ENCODE results near the gene SGIP1. TPM values are rescaled to one million over a fixed set of nuclear protein-coding genes. Genes with fewer than 3 reads are reported as not detected.

The SGIP1 gene
- total RNA-seq, 1 donor from 2014 or later: 5.3 TPM

- Mint-ChIP-seq H3K4me1 (no peaks in the 10 kb centered on the region), H3K36me3 (ENCODE audit: low read depth) (no peaks in the 10 kb centered on the region)
- no peak for DNase-seq (ENCODE audit: low read depth, low spot score)
Observed at GRCh38 chr1:66770694-66771093, 236.7 kb downstream of the SGIP1 start.

GRCh38 chr1:66773227-66773626 lies 239.3 kb downstream of the SGIP1 start:
- Mint-ChIP-seq H3K36me3 (ENCODE audit: low read depth) (no peaks in the 10 kb centered on the region), H3K4me1 (no peaks in the 10 kb centered on the region), H3K27ac (ENCODE audit: unreplicated experiment) (no peak overlapping the region), H3K9me3 (no peaks in the 10 kb centered on the region), H3K4me3 (no peak overlapping the region), H3K27me3 (ENCODE audit: low read depth) (no peaks in the 10 kb centered on the region)
- TF ChIP-seq CTCF (conservative IDR thresholded peaks at IDR 0.05): no peak
- no peak for DNase-seq (ENCODE audit: low read depth, low spot score)

More at GRCh38 chr1:66770694-66771093, 236.7 kb downstream of the SGIP1 start:
- Mint-ChIP-seq H3K27ac (ENCODE audit: unreplicated experiment) (no peak overlapping the region), H3K4me3 (no peak overlapping the region), H3K9me3 (no peaks in the 10 kb centered on the region), H3K27me3 (ENCODE audit: low read depth) (no peaks in the 10 kb centered on the region)
- TF ChIP-seq CTCF (conservative IDR thresholded peaks at IDR 0.05): no peak

DNA sequence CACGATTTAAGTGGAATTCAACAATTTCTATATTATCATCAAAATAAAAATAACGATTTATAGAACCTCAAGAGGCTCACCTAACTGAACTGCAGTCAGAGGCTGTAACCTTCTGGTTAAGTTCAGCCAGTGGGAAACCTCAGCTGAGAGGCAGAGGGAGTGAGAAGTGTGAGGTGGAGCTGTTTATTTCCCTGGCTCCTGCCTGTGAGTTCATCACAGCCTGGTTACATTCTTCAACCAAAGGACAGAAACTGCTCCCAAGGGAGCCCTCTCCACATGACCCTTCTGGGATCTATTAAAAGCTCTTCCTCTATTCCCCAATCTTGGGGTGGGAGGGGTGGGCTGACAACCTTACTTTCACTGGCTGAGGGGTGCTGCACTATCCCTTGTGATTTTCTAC lies 240.5 kb downstream of the SGIP1 start:
- DNase-seq (ENCODE audit: low read depth, low spot score): no peak
- no peak overlapping the region for H3K4me3 Mint-ChIP-seq
- no peaks in the 10 kb centered on the region for H3K36me3 Mint-ChIP-seq (ENCODE audit: low read depth)
- no peak for TF ChIP-seq CTCF (conservative IDR thresholded peaks at IDR 0.05)
- H3K27ac Mint-ChIP-seq (ENCODE audit: unreplicated experiment): no peak overlapping the region
- no peaks in the 10 kb centered on the region for H3K4me1 Mint-ChIP-seq
- no peaks in the 10 kb centered on the region for H3K9me3 Mint-ChIP-seq
- no peaks in the 10 kb centered on the region for H3K27me3 Mint-ChIP-seq (ENCODE audit: low read depth)

- TF ChIP-seq CTCF (conservative IDR thresholded peaks at IDR 0.05): no peak
- Mint-ChIP-seq H3K4me1 (no peaks in the 10 kb centered on the region), H3K4me3 (no peak overlapping the region), H3K27ac (ENCODE audit: unreplicated experiment) (no peak overlapping the region), H3K36me3 (ENCODE audit: low read depth) (peaks cover 4% of the 10 kb centered on the region), H3K27me3 (ENCODE audit: low read depth) (no peaks in the 10 kb centered on the region), H3K9me3 (peaks cover 4% of the 10 kb centered on the region)
- DNase-seq (ENCODE audit: low read depth, low spot score): no peak
Observed at GRCh38 chr1:66775646-66776045, 241.7 kb downstream of the SGIP1 start.

DNA sequence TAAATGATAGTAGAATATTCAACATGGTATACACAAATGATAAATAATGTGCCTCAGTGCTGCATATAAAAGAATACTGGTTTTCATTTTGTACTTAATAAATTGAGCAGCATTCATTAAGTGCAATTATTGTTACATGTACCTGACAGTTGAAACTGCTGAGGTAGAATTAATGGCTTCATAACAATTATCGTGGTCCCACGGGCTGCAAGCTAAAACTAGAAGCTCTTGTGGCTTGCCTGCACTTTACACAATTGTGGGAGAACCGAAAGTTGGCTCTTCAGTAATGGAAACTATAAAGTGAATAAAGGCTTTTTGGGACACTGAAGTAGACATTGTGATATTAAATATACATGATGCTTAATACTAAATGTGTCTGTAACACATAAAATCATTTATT lies 243.9 kb downstream of the SGIP1 start:
- no peak for TF ChIP-seq CTCF (conservative IDR thresholded peaks at IDR 0.05)
- no peaks in the 10 kb centered on the region for H3K27me3 Mint-ChIP-seq (ENCODE audit: low read depth)
- DNase-seq (ENCODE audit: low read depth, low spot score): no peak
- H3K27ac Mint-ChIP-seq (ENCODE audit: unreplicated experiment): no peak overlapping the region
- no peaks in the 10 kb centered on the region for H3K4me1 Mint-ChIP-seq
- peaks cover 4% of the 10 kb centered on the region for H3K9me3 Mint-ChIP-seq
- H3K4me3 Mint-ChIP-seq: no peak overlapping the region
- peaks cover 4% of the 10 kb centered on the region for H3K36me3 Mint-ChIP-seq (ENCODE audit: low read depth)

DNA sequence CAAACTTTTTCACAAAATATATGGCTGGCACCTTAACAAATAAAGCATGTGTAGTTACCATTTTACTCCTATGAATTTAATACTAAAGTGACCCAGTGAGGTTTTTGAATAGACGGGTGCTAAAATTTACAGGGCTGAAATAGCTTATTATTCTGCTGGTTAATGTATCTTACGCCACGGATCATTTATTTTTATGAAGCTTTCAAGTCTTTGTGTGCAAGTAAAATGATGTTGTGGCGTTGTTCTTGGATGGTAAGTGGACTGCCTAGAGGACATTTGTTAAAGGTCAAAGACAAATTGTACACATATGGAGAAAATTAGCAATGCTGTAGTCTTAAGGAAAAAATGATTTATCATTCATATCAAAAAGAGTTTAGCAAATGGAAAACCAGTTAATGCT lies 244.3 kb downstream of the SGIP1 start:
- H3K4me3 Mint-ChIP-seq: no peak overlapping the region
- peaks cover 4% of the 10 kb centered on the region for H3K9me3 Mint-ChIP-seq
- H3K4me1 Mint-ChIP-seq: no peaks in the 10 kb centered on the region
- TF ChIP-seq CTCF (conservative IDR thresholded peaks at IDR 0.05): no peak
- no peak overlapping the region for H3K27ac Mint-ChIP-seq (ENCODE audit: unreplicated experiment)
- peaks cover 4% of the 10 kb centered on the region for H3K36me3 Mint-ChIP-seq (ENCODE audit: low read depth)
- H3K27me3 Mint-ChIP-seq (ENCODE audit: low read depth): no peaks in the 10 kb centered on the region
- no peak for DNase-seq (ENCODE audit: low read depth, low spot score)

All from neural crest cell (in vitro differentiated cells).